SK-N-SH (cell line): ENCODE measurements around the gene ARL5B. TPM values are rescaled to one million over a fixed set of nuclear protein-coding genes. Genes with fewer than 3 reads are reported as not detected.
A peak's percentile ranks its signal among the peaks of the same experiment; 100 is the strongest.

Experiments used
- CTCF ChIA-PET: fragments of 300-600, 350-600 bp; formaldehyde crosslinking; extraction: SDS; loops from one replicate; lab custom pipeline; 2021; lab: Yijun Ruan, JAX
- POLR2A ChIA-PET: fragments of 350-600 bp; sonication (Branson Sonifier 250); formaldehyde crosslinking; extraction: SDS; loops from one replicate; lab custom pipeline; 2020; ENCODE audit warnings: antibody characterized with exemption, inconsistent platforms; lab: Yijun Ruan, JAX
- DNase-seq: peaks from one replicate; pipeline ENCODE4 v3.0.0; 2012
- H2AFZ ChIP-seq: fragments of 200-600 bp; sonication (generic); 2 replicates; pipeline ENCODE4 v1.8.1; 2016; ENCODE audit warnings: antibody characterized with exemption, mild to moderate bottlenecking, low read depth
- H3F3A ChIP-seq: fragments of 200-600 bp; sonication (generic); replicated peaks from 2 replicates; pipeline ENCODE3; 2016; ENCODE audit warnings: antibody characterized with exemption, mild to moderate bottlenecking; ENCODE audit not compliant: insufficient read depth
- H3K27ac ChIP-seq, 2 experiments: fragments of 200-500 bp in 1 of 2; fragments of 200-600 bp in 1 of 2; sonication (Bioruptor generic) in 1 of 2; sonication (generic), shearing (Covaris generic) in 1 of 2; 2 replicates each; pipeline versions ENCODE4 v1.5.1 to v1.6.1; 2014 to 2016; ENCODE audit warnings: low read depth in 2 of 2, inconsistent platforms in 1 of 2, low read length in 1 of 2, mild to moderate bottlenecking in 1 of 2, mixed read lengths in 1 of 2
- H3K27me3 ChIP-seq: fragments of 200-600 bp; sonication (generic), shearing (Covaris generic); 2 replicates; pipeline ENCODE4 v1.6.1; 2016; ENCODE audit warnings: mixed run types; ENCODE audit not compliant: insufficient read depth
- H3K36me3 ChIP-seq, 2 experiments: fragments of 200-500 bp in 1 of 2; fragments of 200-600 bp in 1 of 2; sonication (Bioruptor generic) in 1 of 2; sonication (generic) in 1 of 2; replicated peaks in 1 of 2; 2 replicates each; pipeline versions ENCODE3 to v1.5.1; 2014 to 2016; ENCODE audit warnings: low read length in 1 of 2, mild to moderate bottlenecking in 1 of 2; ENCODE audit not compliant: insufficient read depth in 2 of 2, control insufficient read depth in 1 of 2
- H3K4me1 ChIP-seq, 2 experiments: fragments of 200-500 bp in 1 of 2; fragments of 200-600 bp in 1 of 2; sonication (Bioruptor generic) in 1 of 2; sonication (generic), shearing (Covaris generic) in 1 of 2; 2 replicates each; pipeline versions ENCODE4 v1.5.1 to v1.6.1; 2014 to 2016; ENCODE audit warnings: low read depth in 1 of 2, low read length in 1 of 2, mixed run types in 1 of 2; ENCODE audit not compliant: insufficient read depth in 2 of 2, control insufficient read depth in 1 of 2
- H3K4me2 ChIP-seq: fragments of 200-600 bp; sonication (generic), shearing (Covaris generic); 2 replicates; pipeline ENCODE4 v1.6.1; 2017; ENCODE audit warnings: mixed run types
- H3K4me3 ChIP-seq, 2 experiments: fragments of 200-500 bp in 1 of 2; fragments of 200-600 bp in 1 of 2; sonication (Bioruptor generic) in 1 of 2; sonication (generic), shearing (Covaris generic) in 1 of 2; 2 replicates each; pipeline versions ENCODE4 v1.5.1 to v1.8.1; 2014 to 2016; ENCODE audit warnings: low read depth in 2 of 2, inconsistent platforms in 1 of 2, low read length in 1 of 2, mild to moderate bottlenecking in 1 of 2, mixed read lengths in 1 of 2, moderate library complexity in 1 of 2
- H3K79me2 ChIP-seq: fragments of 200-600 bp; sonication (generic); 2 replicates; pipeline ENCODE4 v1.8.1; 2017; ENCODE audit warnings: mild to moderate bottlenecking; ENCODE audit not compliant: insufficient read depth
- H3K9ac ChIP-seq: fragments of 200-600 bp; sonication (generic); 2 replicates; pipeline ENCODE4 v1.6.1; 2017; ENCODE audit warnings: mixed run types
- H3K9me2 ChIP-seq: fragments of 200-600 bp; sonication (generic); 2 replicates; pipeline ENCODE4 v1.6.1; 2017; ENCODE audit warnings: mixed run types
- H3K9me3 ChIP-seq: fragments of 200-600 bp; sonication (generic); 2 replicates; pipeline ENCODE4 v1.6.1; 2017; ENCODE audit warnings: mixed run types, mild to moderate bottlenecking, moderate library complexity
- H4K20me1 ChIP-seq: fragments of 200-600 bp; sonication (generic); 2 replicates; pipeline ENCODE4 v1.6.1; 2017; ENCODE audit warnings: mild to moderate bottlenecking, mixed run types; ENCODE audit not compliant: insufficient read depth
- ELF1 ChIP-seq: IDR thresholded peaks from 2 replicates; pipeline ENCODE4 v1.4.0; 2012
- EP300 ChIP-seq, 2 experiments: IDR thresholded peaks; 2 replicates each; pipeline versions ENCODE4 v1.4.0 to v1.6.1; 2012; ENCODE audit warnings: borderline replicate concordance in 1 of 2, low read depth in 1 of 2, low read length in 1 of 2
- EZH2phosphoT487 ChIP-seq: fragments of 200-600 bp; sonication (generic); IDR thresholded peaks from 2 replicates; pipeline ENCODE4 v1.6.1; 2017; ENCODE audit warnings: low read depth, mixed run types, mild to moderate bottlenecking, antibody characterized with exemption, moderate library complexity, borderline replicate concordance
- FOXJ3 ChIP-seq: sonication (generic); formaldehyde crosslinking; IDR thresholded peaks from 2 replicates; pipeline ENCODE4 v1.5.1; 2020; ENCODE audit warnings: mild to moderate bottlenecking, missing genetic modification reagents
- GABPA ChIP-seq: IDR thresholded peaks from 2 replicates; pipeline ENCODE4 v1.4.0; 2012; ENCODE audit warnings: low read depth, mild to moderate bottlenecking
- GATA2 ChIP-seq: sonication (generic); formaldehyde crosslinking; IDR thresholded peaks from 2 replicates; pipeline ENCODE4 v1.5.0; 2020; ENCODE audit warnings: mild to moderate bottlenecking, missing genetic modification reagents
- JUND ChIP-seq: IDR thresholded peaks from 2 replicates; pipeline ENCODE4 v1.4.0; 2012
- MEF2A ChIP-seq: IDR thresholded peaks from 2 replicates; pipeline ENCODE4 v1.4.0; 2012; ENCODE audit warnings: low read depth, borderline replicate concordance
- MXI1 ChIP-seq: IDR thresholded peaks from 2 replicates; pipeline ENCODE4 v1.6.1; 2012; ENCODE audit warnings: mild to moderate bottlenecking, low read depth, low read length, improper control_type of control experiment
- NFIC ChIP-seq: IDR thresholded peaks from 2 replicates; pipeline ENCODE4 v1.4.0; 2012; ENCODE audit warnings: borderline replicate concordance
- POLR2AphosphoS5 ChIP-seq: IDR thresholded peaks from 2 replicates; pipeline ENCODE4 v1.6.1; 2012; ENCODE audit warnings: low read depth, low read length
- RAD21 ChIP-seq: IDR thresholded peaks from 2 replicates; pipeline ENCODE4 v1.6.1; 2012; ENCODE audit warnings: mild to moderate bottlenecking, low read length
- RCOR1 ChIP-seq: fragments of 150-350 bp; IDR thresholded peaks from 2 replicates; pipeline ENCODE4 v1.6.1; 2017; ENCODE audit warnings: antibody characterized with exemption, low read length
- RFX5 ChIP-seq: IDR thresholded peaks from 2 replicates; pipeline ENCODE4 v1.6.1; 2012; ENCODE audit warnings: mild to moderate bottlenecking, improper control_type of control experiment, low read length
- RXRA ChIP-seq: IDR thresholded peaks from 2 replicates; pipeline ENCODE4 v1.4.0; 2012; ENCODE audit warnings: low read depth, mild to moderate bottlenecking, borderline replicate concordance
- SIN3A ChIP-seq: IDR thresholded peaks from 2 replicates; pipeline ENCODE4 v1.6.1; 2012; ENCODE audit warnings: low read depth, mild to moderate bottlenecking, low read length, moderate library complexity, borderline replicate concordance
- SMC3 ChIP-seq: IDR thresholded peaks from 2 replicates; pipeline ENCODE4 v1.6.1; 2012; ENCODE audit warnings: low read depth, low read length, improper control_type of control experiment
- TCF12 ChIP-seq: IDR thresholded peaks from 2 replicates; pipeline ENCODE4 v1.4.0; 2012
- TEAD4 ChIP-seq: IDR thresholded peaks from 2 replicates; pipeline ENCODE4 v1.4.0; 2012; ENCODE audit warnings: mild to moderate bottlenecking, borderline replicate concordance; ENCODE audit not compliant: insufficient read depth
- WGBS: methylation state at CpG from one replicate; pipeline ENCODE4 v1.1.6; 2017; ENCODE audit warnings: low lambda C conversion rate; 5-methylcytosine and 5-hydroxymethylcytosine counted together
- polyA plus RNA-seq, 3 experiments: library from polyadenylated mRNA; depleted of rRNA; stranded (reverse); fragments of >200 nt; gene quantifications; 2 replicates each; pipeline ENCODE4 v1.2.3, GENCODE V29; 2012
- TF ChIP-seq, protein P1 (sequence below): IDR thresholded peaks from 2 replicates; pipeline ENCODE4 v1.4.0; 2012; ENCODE audit warnings: low read depth, borderline replicate concordance
- TF ChIP-seq, protein P2 (sequence below): fragments of 150-350 bp; IDR thresholded peaks from 2 replicates; pipeline ENCODE4 v1.6.1; 2017; ENCODE audit warnings: antibody characterized with exemption, low read length, low read depth, borderline replicate concordance
- TF ChIP-seq, protein P3 (sequence below): IDR thresholded peaks from 2 replicates; pipeline ENCODE4 v1.4.0; 2012; ENCODE audit warnings: low read depth
- TF ChIP-seq, protein P4 (sequence below): IDR thresholded peaks from 2 replicates; pipeline ENCODE4; 2012

Gene ARL5B
- polyA plus RNA-seq, 1 of the 3 experiments (the other 2 are of a cell fraction): 4.9 TPM

DNA sequence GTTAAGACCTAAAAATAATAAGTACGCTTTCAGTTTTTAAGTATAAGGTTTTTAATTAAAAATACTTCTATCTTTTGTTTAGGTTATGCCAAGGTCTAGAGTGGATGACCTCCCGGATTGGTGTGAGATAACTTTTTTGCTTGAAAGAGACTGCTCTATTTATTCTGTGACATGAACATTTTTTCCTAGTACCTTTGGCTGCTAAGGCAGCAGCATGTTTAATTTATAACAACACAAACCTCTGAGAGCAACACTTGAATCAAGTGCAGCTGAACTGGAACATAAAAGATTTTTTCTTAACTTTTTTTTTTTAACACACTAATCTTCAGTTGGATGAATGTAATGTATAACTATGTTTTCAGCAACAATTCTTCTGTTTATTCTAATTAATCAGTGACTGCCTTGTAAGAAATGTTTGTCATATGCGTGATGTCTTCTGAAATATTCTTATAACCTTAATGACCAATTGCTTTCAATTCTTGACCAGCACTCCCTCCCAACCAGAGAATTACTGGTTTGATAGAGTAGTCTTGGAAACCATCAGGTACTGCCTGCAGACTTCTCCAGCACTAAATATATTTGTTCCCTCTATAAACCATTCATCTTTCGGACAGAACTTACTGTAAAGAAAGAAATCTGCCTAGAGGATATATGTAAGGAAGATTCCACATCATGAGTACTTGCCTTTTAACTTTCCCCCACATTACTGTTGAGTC lies 16.0 kb downstream of the ARL5B start:
- CTCF ChIA-PET: no interaction called here
- H3K27me3 ChIP-seq: no peaks in the 10 kb centered on the region
- H3K4me2 ChIP-seq: no peak overlapping the region
- peaks cover 68 to 73% of the 10 kb centered on the region in 2 experiments for H3K36me3 ChIP-seq
- H3K79me2 ChIP-seq: peaks cover 20% of the 10 kb centered on the region; the same call in 1 of the 2 replicates
- no peak for TF ChIP-seq SIN3A
- no peak for TF ChIP-seq EZH2phosphoT487
- TF ChIP-seq RCOR1: no peak
- TF ChIP-seq, protein P1, sequence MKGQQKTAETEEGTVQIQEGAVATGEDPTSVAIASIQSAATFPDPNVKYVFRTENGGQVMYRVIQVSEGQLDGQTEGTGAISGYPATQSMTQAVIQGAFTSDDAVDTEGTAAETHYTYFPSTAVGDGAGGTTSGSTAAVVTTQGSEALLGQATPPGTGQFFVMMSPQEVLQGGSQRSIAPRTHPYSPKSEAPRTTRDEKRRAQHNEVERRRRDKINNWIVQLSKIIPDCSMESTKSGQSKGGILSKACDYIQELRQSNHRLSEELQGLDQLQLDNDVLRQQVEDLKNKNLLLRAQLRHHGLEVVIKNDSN: no peak
- TF ChIP-seq TCF12: no peak
- TF ChIP-seq RXRA: no peak
- TF ChIP-seq, protein P2, sequence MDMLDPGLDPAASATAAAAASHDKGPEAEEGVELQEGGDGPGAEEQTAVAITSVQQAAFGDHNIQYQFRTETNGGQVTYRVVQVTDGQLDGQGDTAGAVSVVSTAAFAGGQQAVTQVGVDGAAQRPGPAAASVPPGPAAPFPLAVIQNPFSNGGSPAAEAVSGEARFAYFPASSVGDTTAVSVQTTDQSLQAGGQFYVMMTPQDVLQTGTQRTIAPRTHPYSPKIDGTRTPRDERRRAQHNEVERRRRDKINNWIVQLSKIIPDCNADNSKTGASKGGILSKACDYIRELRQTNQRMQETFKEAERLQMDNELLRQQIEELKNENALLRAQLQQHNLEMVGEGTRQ: no peak
- POLR2A ChIA-PET: no interaction called here
- H3K4me3 ChIP-seq: no peak overlapping the region
- no peak overlapping the region for H2AFZ ChIP-seq
- no peak overlapping the region for H3K9ac ChIP-seq
- DNase-seq: no peak
- H3K9me3 ChIP-seq: no peaks in the 10 kb centered on the region
- H3K9me2 ChIP-seq: no peaks in the 10 kb centered on the region
- no peaks in the 10 kb centered on the region; a peak in 1 of 4 replicates for H3K4me1 ChIP-seq
- 96% methylated on average over 4 of the region's 4 CpGs for WGBS
- no peak overlapping the region for H3K27ac ChIP-seq
- H4K20me1 ChIP-seq: no peaks in the 10 kb centered on the region
- peaks cover 3% of the 10 kb centered on the region for H3F3A ChIP-seq

DNA sequence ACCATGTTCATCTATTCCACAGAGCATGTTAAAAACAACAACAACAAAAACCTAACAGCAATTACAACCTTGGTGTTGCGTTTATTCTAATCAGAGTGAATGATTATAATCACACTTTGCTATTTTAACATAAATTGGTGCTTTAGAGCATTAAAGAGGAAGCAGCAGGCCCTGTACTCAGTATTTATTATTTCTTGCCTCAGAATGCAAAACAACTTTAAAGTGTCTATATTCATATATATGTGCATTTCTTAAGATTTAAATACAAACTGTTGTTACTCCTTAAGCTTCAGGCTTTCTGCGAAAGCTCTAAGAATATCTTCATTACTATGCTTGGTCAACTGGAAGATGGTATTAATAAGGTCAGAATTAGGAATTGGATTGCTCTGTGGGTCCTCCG lies 21.5 kb downstream of the ARL5B start:
- H3K4me1 ChIP-seq: peaks cover 0 to 18% of the 10 kb centered on the region in 2 experiments
- no peak overlapping the region for H3K4me2 ChIP-seq
- TF ChIP-seq POLR2AphosphoS5 (no peak), ELF1 (no peak), SMC3 (no peak), MEF2A (no peak), NFIC (no peak), GATA2 (CRISPR knock-in tag) (no peak), FOXJ3 (no peak), RAD21 (no peak), TCF12 (no peak), JUND (no peak), EP300 (IDR thresholded peaks at IDR 0.05; ENCODE audit: borderline replicate concordance in 1 of 2, low read depth in 1 of 2, low read length in 1 of 2) (no peak), MXI1 (no peak), TEAD4 (no peak), RFX5 (no peak), GABPA (no peak)
- TF ChIP-seq, protein P3, sequence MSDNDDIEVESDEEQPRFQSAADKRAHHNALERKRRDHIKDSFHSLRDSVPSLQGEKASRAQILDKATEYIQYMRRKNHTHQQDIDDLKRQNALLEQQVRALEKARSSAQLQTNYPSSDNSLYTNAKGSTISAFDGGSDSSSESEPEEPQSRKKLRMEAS: no peak
- TF ChIP-seq, protein P1: no peak
- TF ChIP-seq, protein P4, sequence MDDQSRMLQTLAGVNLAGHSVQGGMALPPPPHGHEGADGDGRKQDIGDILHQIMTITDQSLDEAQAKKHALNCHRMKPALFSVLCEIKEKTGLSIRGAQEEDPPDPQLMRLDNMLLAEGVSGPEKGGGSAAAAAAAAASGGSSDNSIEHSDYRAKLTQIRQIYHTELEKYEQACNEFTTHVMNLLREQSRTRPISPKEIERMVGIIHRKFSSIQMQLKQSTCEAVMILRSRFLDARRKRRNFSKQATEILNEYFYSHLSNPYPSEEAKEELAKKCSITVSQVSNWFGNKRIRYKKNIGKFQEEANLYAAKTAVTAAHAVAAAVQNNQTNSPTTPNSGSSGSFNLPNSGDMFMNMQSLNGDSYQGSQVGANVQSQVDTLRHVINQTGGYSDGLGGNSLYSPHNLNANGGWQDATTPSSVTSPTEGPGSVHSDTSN: no peak
- TF ChIP-seq, protein P2: no peak
- peak overlapping the region in 1 of 2 experiments; percentile 71; a peak in 3 of 4 replicates for H3K27ac ChIP-seq
- no peaks in the 10 kb centered on the region for H3K79me2 ChIP-seq
- DNase-seq: no peak
- H3K9me3 ChIP-seq: no peaks in the 10 kb centered on the region
- 96% methylated on average over 3 of the region's 3 CpGs for WGBS
- POLR2A ChIA-PET: no interaction called here
- no peaks in the 10 kb centered on the region for H3K9me2 ChIP-seq
- H2AFZ ChIP-seq: no peak overlapping the region
- H3K9ac ChIP-seq: no peak overlapping the region
- H3K36me3 ChIP-seq: peaks cover 26 to 46% of the 10 kb centered on the region in 2 experiments
- H3F3A ChIP-seq: peaks cover 38% of the 10 kb centered on the region
- CTCF ChIA-PET: interaction anchor here (0.6 kb wide), 1 partner anchor 1691 kb away, joined by 3 read pairs; no protein-coding TSS in a partner anchor
- H3K27me3 ChIP-seq: no peaks in the 10 kb centered on the region
- H4K20me1 ChIP-seq: no peaks in the 10 kb centered on the region
- H3K4me3 ChIP-seq: no peak overlapping the region
